Measurements from ENCODE around the gene POU2AF3.

DNA sequence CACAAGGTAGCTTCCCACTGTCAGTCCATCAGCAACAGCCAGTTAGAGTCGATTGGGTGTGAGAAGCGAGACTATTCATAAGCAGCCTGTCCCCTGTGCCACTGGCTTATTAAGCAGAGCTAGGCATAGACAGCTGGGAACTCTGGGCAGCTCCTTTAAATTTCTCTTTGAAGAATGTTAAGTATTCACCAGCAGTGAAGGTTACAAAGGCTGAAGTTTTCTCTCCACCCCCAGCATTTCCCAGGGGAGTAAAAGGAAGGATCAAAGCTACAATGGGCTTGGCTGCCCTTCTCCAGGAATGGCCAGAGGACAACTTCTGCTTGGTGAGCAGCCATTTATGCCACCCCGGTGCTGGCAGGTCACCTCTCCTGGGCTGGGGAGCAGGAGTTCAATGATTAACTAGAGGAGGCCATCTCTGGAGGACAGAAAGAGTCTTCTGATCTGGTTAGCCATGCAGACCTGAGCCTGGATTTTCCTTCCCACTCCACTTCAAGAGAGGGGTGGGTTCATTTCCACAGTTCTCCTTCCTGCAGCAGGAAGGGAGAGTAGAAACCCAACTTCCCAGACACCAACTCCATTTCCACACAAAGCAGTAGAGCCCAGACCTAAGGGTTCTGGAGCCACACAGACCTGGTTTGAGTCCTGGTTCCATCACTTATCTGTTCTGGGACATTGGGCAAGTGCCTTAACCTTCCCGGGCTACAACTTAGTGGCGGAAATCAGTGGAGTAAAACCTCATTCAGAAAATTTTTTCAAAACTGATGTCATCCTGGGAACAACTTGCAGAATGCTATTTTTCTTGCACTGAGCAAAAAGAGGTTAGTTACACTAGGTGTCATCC lies 22.6 kb downstream of the POU2AF3 start:
- TF ChIP-seq, protein P1, sequence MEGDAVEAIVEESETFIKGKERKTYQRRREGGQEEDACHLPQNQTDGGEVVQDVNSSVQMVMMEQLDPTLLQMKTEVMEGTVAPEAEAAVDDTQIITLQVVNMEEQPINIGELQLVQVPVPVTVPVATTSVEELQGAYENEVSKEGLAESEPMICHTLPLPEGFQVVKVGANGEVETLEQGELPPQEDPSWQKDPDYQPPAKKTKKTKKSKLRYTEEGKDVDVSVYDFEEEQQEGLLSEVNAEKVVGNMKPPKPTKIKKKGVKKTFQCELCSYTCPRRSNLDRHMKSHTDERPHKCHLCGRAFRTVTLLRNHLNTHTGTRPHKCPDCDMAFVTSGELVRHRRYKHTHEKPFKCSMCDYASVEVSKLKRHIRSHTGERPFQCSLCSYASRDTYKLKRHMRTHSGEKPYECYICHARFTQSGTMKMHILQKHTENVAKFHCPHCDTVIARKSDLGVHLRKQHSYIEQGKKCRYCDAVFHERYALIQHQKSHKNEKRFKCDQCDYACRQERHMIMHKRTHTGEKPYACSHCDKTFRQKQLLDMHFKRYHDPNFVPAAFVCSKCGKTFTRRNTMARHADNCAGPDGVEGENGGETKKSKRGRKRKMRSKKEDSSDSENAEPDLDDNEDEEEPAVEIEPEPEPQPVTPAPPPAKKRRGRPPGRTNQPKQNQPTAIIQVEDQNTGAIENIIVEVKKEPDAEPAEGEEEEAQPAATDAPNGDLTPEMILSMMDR (IDR thresholded peaks at IDR 0.05), result no peak
- TF ChIP-seq ZFX (IDR thresholded peaks at IDR 0.05; ENCODE audit: borderline replicate concordance), result no peak

Data from 22Rv1 (cell line).